ENCODE measurements around the gene OSM.
"Not testable (repeated sequence)": the region's sequence is repeated elsewhere in the genome, so short reads cannot be mapped to it uniquely, and the experiment has no call there.

Gene OSM

GRCh38 chr22:30236875-30237274 lies 29.8 kb downstream of the OSM start:
- H3K27me3 ChIP-seq (replicated peaks in 2 of 5; ENCODE audit: control insufficient read depth in 4 of 5, insufficient read depth in 5 of 5, low read length in 4 of 5), result no peaks in the 10 kb centered on the region
- 97% methylated on average over 5 of the region's 5 CpGs for WGBS (ENCODE audit: insufficient coverage)
- H3K9me3 ChIP-seq (ENCODE audit: control extremely low read depth in 1 of 5, control insufficient read depth in 4 of 5, insufficient read depth in 2 of 5, low read depth in 1 of 5, low read length in 4 of 5), result peaks cover 0 to 3% (median 0%) of the 10 kb centered on the region in 5 experiments
- H3K4me3 ChIP-seq (ENCODE audit: control insufficient read depth in 1 of 7, extremely low read depth in 1 of 7, insufficient read depth in 4 of 7, low read depth in 2 of 7, low read length in 6 of 7), result no peak overlapping the region
- H3K36me3 ChIP-seq (ENCODE audit: control insufficient read depth in 4 of 4, insufficient read depth in 4 of 4, low read length in 3 of 4), result no peaks in the 10 kb centered on the region
- ChIA-PET CTCF (interaction anchor here (0.6 kb wide), 1 partner anchor 622 kb away, joined by 3 read pairs; no protein-coding TSS in a partner anchor), POLR2A (no interaction called here)
- H3K27ac ChIP-seq (ENCODE audit: insufficient read depth in 1 of 2, low read depth in 1 of 2, low read length in 2 of 2, poor library complexity in 1 of 2, severe bottlenecking in 2 of 2), result no peak overlapping the region
- peaks cover 0 to 5% (median 2%) of the 10 kb centered on the region in 4 experiments for H3K4me1 ChIP-seq (ENCODE audit: control extremely low read depth in 1 of 4, control insufficient read depth in 4 of 4, insufficient read depth in 4 of 4, low read length in 3 of 4)
- DNase-seq, result no peak

GRCh38 chr22:30235687-30236170 lies 30.9 kb downstream of the OSM start:
- no peak overlapping the region for H3K4me3 ChIP-seq (ENCODE audit: control insufficient read depth in 1 of 7, extremely low read depth in 1 of 7, insufficient read depth in 4 of 7, low read depth in 2 of 7, low read length in 6 of 7)
- peaks cover 0 to 5% (median 2%) of the 10 kb centered on the region in 4 experiments for H3K4me1 ChIP-seq (ENCODE audit: control extremely low read depth in 1 of 4, control insufficient read depth in 4 of 4, insufficient read depth in 4 of 4, low read length in 3 of 4)
- no peaks in the 10 kb centered on the region for H3K27me3 ChIP-seq (replicated peaks in 2 of 5; ENCODE audit: control insufficient read depth in 4 of 5, insufficient read depth in 5 of 5, low read length in 4 of 5)
- no peak for DNase-seq
- POLR2A ChIA-PET, result no interaction called here
- peaks cover 0 to 3% (median 0%) of the 10 kb centered on the region in 5 experiments for H3K9me3 ChIP-seq (ENCODE audit: control extremely low read depth in 1 of 5, control insufficient read depth in 4 of 5, insufficient read depth in 2 of 5, low read depth in 1 of 5, low read length in 4 of 5)
- H3K36me3 ChIP-seq (ENCODE audit: control insufficient read depth in 4 of 4, insufficient read depth in 4 of 4, low read length in 3 of 4), result no peaks in the 10 kb centered on the region
- WGBS (ENCODE audit: insufficient coverage), result over 99% methylated on average over 8 of the region's 10 CpGs
- CTCF ChIA-PET, result interaction anchor here (1.2 kb wide), 1 partner anchor 20 kb away, joined by 4 read pairs; no protein-coding TSS in a partner anchor
- no peak overlapping the region for H3K27ac ChIP-seq (ENCODE audit: insufficient read depth in 1 of 2, low read depth in 1 of 2, low read length in 2 of 2, poor library complexity in 1 of 2, severe bottlenecking in 2 of 2)

DNA sequence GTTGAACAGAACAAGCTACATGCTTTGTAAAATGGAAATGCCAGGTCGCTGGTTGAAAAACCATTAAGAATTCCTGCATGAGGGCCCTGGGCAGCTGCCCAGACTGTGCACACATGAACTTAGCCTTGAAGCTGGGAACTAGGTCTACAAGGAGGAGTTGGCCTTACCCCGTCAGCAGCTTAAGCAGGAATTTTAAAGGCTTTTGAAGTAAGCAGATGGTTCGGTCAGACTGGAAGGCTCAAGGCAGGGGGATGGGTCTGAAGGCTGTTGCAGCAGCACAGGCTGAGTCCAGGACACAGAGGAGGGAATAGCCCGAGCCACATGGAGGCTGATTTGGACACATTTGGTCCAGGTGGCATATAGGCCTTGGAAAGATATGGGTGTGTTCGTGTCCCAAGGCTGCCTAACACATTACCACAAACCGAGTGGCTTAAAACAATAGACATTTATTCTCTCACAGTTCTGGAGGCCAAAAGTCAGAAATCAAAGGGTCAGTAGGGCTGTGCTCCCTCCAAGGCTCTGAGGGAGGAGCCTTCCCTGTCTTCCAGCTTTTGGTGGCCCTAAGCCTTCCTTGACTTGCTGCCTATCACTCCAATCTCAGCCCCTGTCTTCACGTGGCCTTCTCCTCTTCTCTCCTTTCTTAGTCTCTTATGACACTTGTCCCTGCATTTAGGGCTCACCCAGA lies 31.7 kb downstream of the OSM start:
- H3K27ac ChIP-seq (ENCODE audit: insufficient read depth in 1 of 2, low read depth in 1 of 2, low read length in 2 of 2, poor library complexity in 1 of 2, severe bottlenecking in 2 of 2), result no peak overlapping the region
- no peaks in the 10 kb centered on the region for H3K27me3 ChIP-seq (replicated peaks in 2 of 5; ENCODE audit: control insufficient read depth in 4 of 5, insufficient read depth in 5 of 5, low read length in 4 of 5)
- no peak overlapping the region for H3K4me3 ChIP-seq (ENCODE audit: control insufficient read depth in 1 of 7, extremely low read depth in 1 of 7, insufficient read depth in 4 of 7, low read depth in 2 of 7, low read length in 6 of 7)
- WGBS (ENCODE audit: insufficient coverage), result 94% methylated on average over 7 of the region's 7 CpGs
- no peak for DNase-seq
- no peaks in the 10 kb centered on the region for H3K36me3 ChIP-seq (ENCODE audit: control insufficient read depth in 4 of 4, insufficient read depth in 4 of 4, low read length in 3 of 4)
- ChIA-PET POLR2A (no interaction called here), CTCF (interaction anchor here (0.8 to 1.2 kb wide), 2 partner anchors 21 to 52 kb away, joined by 3 to 4 read pairs; no protein-coding TSS in a partner anchor)
- peaks cover 0 to 3% (median 0%) of the 10 kb centered on the region in 5 experiments for H3K9me3 ChIP-seq (ENCODE audit: control extremely low read depth in 1 of 5, control insufficient read depth in 4 of 5, insufficient read depth in 2 of 5, low read depth in 1 of 5, low read length in 4 of 5)
- H3K4me1 ChIP-seq (ENCODE audit: control extremely low read depth in 1 of 4, control insufficient read depth in 4 of 4, insufficient read depth in 4 of 4, low read length in 3 of 4), result peaks cover 0 to 5% (median 2%) of the 10 kb centered on the region in 4 experiments

DNA sequence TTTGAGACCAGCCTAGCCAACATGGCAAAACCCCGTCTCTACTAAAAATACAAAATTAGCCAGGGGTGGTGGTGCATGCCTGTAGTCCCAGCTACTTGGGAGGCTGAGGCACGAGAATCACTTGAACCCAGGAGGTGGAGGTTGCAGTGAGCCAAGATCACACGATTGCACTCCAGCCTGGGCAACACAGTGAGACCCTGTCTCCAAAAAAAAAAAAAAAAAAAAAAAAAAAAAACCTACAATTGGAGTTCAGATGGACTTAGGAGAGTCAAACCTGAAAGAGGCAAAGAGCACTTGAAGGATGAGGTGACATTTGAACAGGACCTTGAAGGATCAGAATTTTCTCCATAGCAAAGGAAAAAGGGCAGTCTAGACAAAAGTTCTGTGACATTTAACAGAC lies 32.3 kb downstream of the OSM start:
- H3K27me3 ChIP-seq (replicated peaks in 2 of 5; ENCODE audit: control insufficient read depth in 4 of 5, insufficient read depth in 5 of 5, low read length in 4 of 5); DNase-seq; H3K27ac ChIP-seq (ENCODE audit: insufficient read depth in 1 of 2, low read depth in 1 of 2, low read length in 2 of 2, poor library complexity in 1 of 2, severe bottlenecking in 2 of 2); H3K4me3 ChIP-seq (ENCODE audit: control insufficient read depth in 1 of 7, extremely low read depth in 1 of 7, insufficient read depth in 4 of 7, low read depth in 2 of 7, low read length in 6 of 7); POLR2A ChIA-PET; H3K9me3 ChIP-seq (ENCODE audit: control extremely low read depth in 1 of 5, control insufficient read depth in 4 of 5, insufficient read depth in 2 of 5, low read depth in 1 of 5, low read length in 4 of 5); H3K4me1 ChIP-seq (ENCODE audit: control extremely low read depth in 1 of 4, control insufficient read depth in 4 of 4, insufficient read depth in 4 of 4, low read length in 3 of 4); H3K36me3 ChIP-seq (ENCODE audit: control insufficient read depth in 4 of 4, insufficient read depth in 4 of 4, low read length in 3 of 4): not testable (repeated sequence)
- WGBS (ENCODE audit: insufficient coverage), result 100% methylated on average over 1 of the region's 3 CpGs
- CTCF ChIA-PET, result interaction anchor here (1.2 kb wide), 1 partner anchor 21 kb away, joined by 4 read pairs; no protein-coding TSS in a partner anchor

DNA sequence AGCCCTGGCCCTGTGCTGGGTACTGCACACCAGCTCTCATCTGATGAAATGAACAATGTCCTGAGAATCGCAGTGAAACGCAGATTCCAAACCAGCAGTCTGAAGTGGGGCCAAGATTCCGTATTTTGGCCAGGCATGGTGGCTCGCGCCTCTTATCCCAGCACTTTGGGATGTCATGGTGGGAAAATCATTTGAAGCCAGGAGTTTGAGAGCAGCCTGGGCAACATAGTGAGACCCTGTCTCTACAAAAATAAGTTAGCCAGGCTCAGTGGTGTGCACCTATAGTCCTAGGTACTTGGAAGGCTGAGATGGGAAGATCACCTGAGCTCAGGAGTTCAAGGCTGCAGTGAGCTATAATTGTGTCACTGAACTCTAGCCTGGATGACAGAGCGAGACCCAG lies 33.1 kb downstream of the OSM start:
- H3K27ac ChIP-seq (ENCODE audit: insufficient read depth in 1 of 2, low read depth in 1 of 2, low read length in 2 of 2, poor library complexity in 1 of 2, severe bottlenecking in 2 of 2), result no peak overlapping the region
- no peaks in the 10 kb centered on the region for H3K27me3 ChIP-seq (replicated peaks in 2 of 5; ENCODE audit: control insufficient read depth in 4 of 5, insufficient read depth in 5 of 5, low read length in 4 of 5)
- no peak overlapping the region for H3K4me3 ChIP-seq (ENCODE audit: control insufficient read depth in 1 of 7, extremely low read depth in 1 of 7, insufficient read depth in 4 of 7, low read depth in 2 of 7, low read length in 6 of 7)
- H3K36me3 ChIP-seq (ENCODE audit: control insufficient read depth in 4 of 4, insufficient read depth in 4 of 4, low read length in 3 of 4), result no peaks in the 10 kb centered on the region
- peaks cover 0 to 3% (median 0%) of the 10 kb centered on the region in 5 experiments for H3K9me3 ChIP-seq (ENCODE audit: control extremely low read depth in 1 of 5, control insufficient read depth in 4 of 5, insufficient read depth in 2 of 5, low read depth in 1 of 5, low read length in 4 of 5)
- H3K4me1 ChIP-seq (ENCODE audit: control extremely low read depth in 1 of 4, control insufficient read depth in 4 of 4, insufficient read depth in 4 of 4, low read length in 3 of 4), result peaks cover 0 to 13% (median 2%) of the 10 kb centered on the region in 4 experiments
- 100% methylated on average over 6 of the region's 6 CpGs for WGBS (ENCODE audit: insufficient coverage)
- POLR2A ChIA-PET, result no interaction called here
- CTCF ChIA-PET, result interaction anchor here (0.5 to 1.5 kb wide), 2 partner anchors 102 to 126 kb away, joined by 3 to 7 read pairs; no protein-coding TSS in a partner anchor
- no peak for DNase-seq

GRCh38 chr22:30232716-30233218 lies 33.9 kb downstream of the OSM start:
- CTCF ChIA-PET, result interaction anchor here (1.5 kb wide), 1 partner anchor 125 kb away, joined by 7 read pairs; no protein-coding TSS in a partner anchor
- DNase-seq, result no peak
- Histone ChIP-seq H3K27me3 (replicated peaks in 2 of 5; ENCODE audit: control insufficient read depth in 4 of 5, insufficient read depth in 5 of 5, low read length in 4 of 5) (no peaks in the 10 kb centered on the region), H3K9me3 (ENCODE audit: control extremely low read depth in 1 of 5, control insufficient read depth in 4 of 5, insufficient read depth in 2 of 5, low read depth in 1 of 5, low read length in 4 of 5) (peaks cover 0 to 3% (median 0%) of the 10 kb centered on the region in 5 experiments), H3K36me3 (ENCODE audit: control insufficient read depth in 4 of 4, insufficient read depth in 4 of 4, low read length in 3 of 4) (no peaks in the 10 kb centered on the region), H3K4me3 (ENCODE audit: control insufficient read depth in 1 of 7, extremely low read depth in 1 of 7, insufficient read depth in 4 of 7, low read depth in 2 of 7, low read length in 6 of 7) (no peak overlapping the region), H3K27ac (ENCODE audit: insufficient read depth in 1 of 2, low read depth in 1 of 2, low read length in 2 of 2, poor library complexity in 1 of 2, severe bottlenecking in 2 of 2) (no peak overlapping the region), H3K4me1 (ENCODE audit: control extremely low read depth in 1 of 4, control insufficient read depth in 4 of 4, insufficient read depth in 4 of 4, low read length in 3 of 4) (peaks cover 0 to 14% (median 2%) of the 10 kb centered on the region in 4 experiments)
- POLR2A ChIA-PET, result no interaction called here
- WGBS (ENCODE audit: insufficient coverage), result 56% methylated on average over 7 of the region's 17 CpGs

Data from common myeloid progenitor, CD34-positive (primary cell).